HG03469 (cell line): ENCODE results near the gene ARHGAP5.

Source experiments
- ATAC-seq: cut with Tn5 transposase; IDR thresholded peaks from one replicate; pipeline ENCODE4 v1.9.1; 2021; ENCODE audit warnings: mild to moderate bottlenecking, moderate library complexity, moderate number of reproducible peaks; ENCODE audit not compliant: unreplicated experiment

ARHGAP5 gene

GRCh38 chr14:32077081-32078022, at the start of gene ARHGAP5:
Gene ARHGAP5, plus strand, starts transcription at chr14:32077304. Its CDS starts 13,366 bp downstream, at chr14:32090670.
- no peak for ATAC-seq

- ATAC-seq: no peak
Measured at GRCh38 chr14:32028599-32028998, 48.5 kb upstream of the ARHGAP5 start.

- no peak for ATAC-seq
Measured at GRCh38 chr14:32033543-32033942, 43.6 kb upstream of the ARHGAP5 start.

- no peak for ATAC-seq
Measured at GRCh38 chr14:32038876-32039275, 38.2 kb upstream of the ARHGAP5 start.

- no peak for ATAC-seq
Measured at GRCh38 chr14:32039401-32040030, 37.6 kb upstream of the ARHGAP5 start.

GRCh38 chr14:32043624-32044023, 33.5 kb upstream of the ARHGAP5 start:
- ATAC-seq: no peak

- ATAC-seq: no peak
Measured at GRCh38 chr14:32044454-32044853, 32.6 kb upstream of the ARHGAP5 start.

GRCh38 chr14:32047791-32048190, 29.3 kb upstream of the ARHGAP5 start:
- ATAC-seq: no peak

GRCh38 chr14:32049361-32050088, 27.6 kb upstream of the ARHGAP5 start:
- no peak for ATAC-seq

GRCh38 chr14:32050878-32051277, 26.2 kb upstream of the ARHGAP5 start:
- ATAC-seq: no peak

- ATAC-seq: no peak
Measured at GRCh38 chr14:32054536-32054935, 22.6 kb upstream of the ARHGAP5 start.

- no peak for ATAC-seq
Measured at GRCh38 chr14:32055175-32055574, 21.9 kb upstream of the ARHGAP5 start.

- ATAC-seq: no peak
Measured at GRCh38 chr14:32059702-32060101, 17.4 kb upstream of the ARHGAP5 start.

- ATAC-seq: no peak
Measured at GRCh38 chr14:32064931-32065330, 12.2 kb upstream of the ARHGAP5 start.

- no peak for ATAC-seq
Measured at GRCh38 chr14:32068708-32069107, 8.4 kb upstream of the ARHGAP5 start.

- no peak for ATAC-seq
Measured at GRCh38 chr14:32070282-32070681, 6.8 kb upstream of the ARHGAP5 start.

GRCh38 chr14:32072676-32073075, 4.4 kb upstream of the ARHGAP5 start:
- no peak for ATAC-seq

- ATAC-seq: peak; percentile 25
Measured at GRCh38 chr14:32073537-32074189, 3.4 kb upstream of the ARHGAP5 start.

GRCh38 chr14:32074887-32075572, 2.1 kb upstream of the ARHGAP5 start:
- ATAC-seq: no peak

GRCh38 chr14:32075672-32076277, 1.3 kb upstream of the ARHGAP5 start:
- no peak for ATAC-seq
